Hindlimb muscle (tissue), 1 donor: ENCODE results near the gene LILRA6. TPM values are rescaled to one million over a fixed set of nuclear protein-coding genes. Genes with fewer than 3 reads are reported as not detected.
"Not testable (repeated sequence)": the region's sequence is repeated elsewhere in the genome, so short reads cannot be mapped to it uniquely, and the experiment has no call there.

Experiments
- DNase-seq: peaks from one replicate; pipeline ENCODE4 v3.0.0-alpha.2; 2013
- polyA plus RNA-seq: library from polyadenylated mRNA; unstranded; fragments of 120-200 nt; gene quantifications from one replicate; pipeline ENCODE4 v1.2.1, GENCODE V29; 2013; ENCODE audit not compliant: insufficient read length

The LILRA6 gene
- polyA plus RNA-seq: 2.0 TPM

- DNase-seq: not testable (repeated sequence)
These were observed at the start of gene LILRA6 for GRCh38 chr19:54242646-54243045. Gene LILRA6 (minus strand): TSS chr19:54242790.

- DNase-seq: not testable (repeated sequence)
These were observed 46.6 kb upstream of the LILRA6 start for GRCh38 chr19:54289160-54289559.

GRCh38 chr19:54287456-54287855, 44.9 kb upstream of the LILRA6 start:
- DNase-seq: no peak

- DNase-seq: not testable (repeated sequence)
These were observed 43.7 kb upstream of the LILRA6 start for GRCh38 chr19:54286283-54286682.

GRCh38 chr19:54285427-54286056, 43.0 kb upstream of the LILRA6 start:
- DNase-seq: not testable (repeated sequence)

DNA sequence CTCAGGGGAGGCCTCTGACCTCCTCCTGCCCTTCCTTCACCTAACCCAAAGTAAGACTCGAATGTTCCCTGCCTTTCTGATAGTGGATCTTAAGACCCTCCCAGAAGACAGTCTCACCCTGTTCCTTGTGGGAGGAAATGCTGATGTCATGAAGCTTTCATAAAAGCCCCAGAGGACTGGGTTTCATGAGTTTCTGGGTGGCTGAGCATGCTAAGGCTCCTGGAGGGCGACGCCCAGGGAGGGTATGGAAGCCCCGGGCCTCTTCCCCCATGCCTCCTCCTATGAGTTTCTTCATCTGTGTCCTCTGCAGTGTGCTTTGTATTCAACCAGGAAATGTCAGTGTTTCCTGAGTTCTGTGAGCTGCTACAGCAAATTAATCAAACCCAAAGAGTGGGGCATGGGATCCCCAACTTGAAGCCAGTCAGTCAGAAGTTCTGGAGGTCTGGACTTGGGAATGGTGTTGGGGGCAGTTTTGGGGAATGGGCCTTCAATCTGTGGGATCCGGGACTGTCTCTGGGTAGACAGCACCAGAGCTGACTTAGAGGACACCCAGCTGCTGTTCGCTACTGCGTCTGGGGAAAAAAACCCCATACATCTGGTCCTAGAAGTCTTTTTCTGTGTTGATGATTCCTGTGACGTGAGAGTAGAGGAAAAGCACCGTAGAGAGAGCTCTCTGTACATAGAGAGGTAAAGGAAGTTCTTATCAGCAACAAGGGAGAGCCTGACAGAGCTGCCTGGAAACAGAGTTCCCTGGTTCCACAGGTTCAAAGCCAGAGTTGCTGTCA, 40.3 kb upstream of the LILRA6 start:
- DNase-seq: no peak

DNA sequence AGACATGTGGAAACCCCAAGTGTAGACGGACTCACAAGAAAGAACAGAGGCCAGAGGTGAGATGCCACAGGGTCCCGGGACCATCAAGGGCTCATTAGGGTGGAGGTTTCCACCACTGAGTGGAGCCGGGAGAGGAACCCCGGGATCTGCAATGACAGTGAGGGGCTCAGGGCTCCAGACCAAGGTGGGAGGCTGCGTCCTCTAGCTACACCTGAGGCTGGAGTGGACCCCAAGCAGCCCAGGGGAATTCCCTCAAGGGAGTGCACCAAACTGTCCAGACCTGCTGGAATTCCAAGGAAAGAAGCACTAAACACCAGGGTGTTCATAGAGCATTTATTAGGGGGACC, 39.1 kb upstream of the LILRA6 start:
- DNase-seq: not testable (repeated sequence)

DNA sequence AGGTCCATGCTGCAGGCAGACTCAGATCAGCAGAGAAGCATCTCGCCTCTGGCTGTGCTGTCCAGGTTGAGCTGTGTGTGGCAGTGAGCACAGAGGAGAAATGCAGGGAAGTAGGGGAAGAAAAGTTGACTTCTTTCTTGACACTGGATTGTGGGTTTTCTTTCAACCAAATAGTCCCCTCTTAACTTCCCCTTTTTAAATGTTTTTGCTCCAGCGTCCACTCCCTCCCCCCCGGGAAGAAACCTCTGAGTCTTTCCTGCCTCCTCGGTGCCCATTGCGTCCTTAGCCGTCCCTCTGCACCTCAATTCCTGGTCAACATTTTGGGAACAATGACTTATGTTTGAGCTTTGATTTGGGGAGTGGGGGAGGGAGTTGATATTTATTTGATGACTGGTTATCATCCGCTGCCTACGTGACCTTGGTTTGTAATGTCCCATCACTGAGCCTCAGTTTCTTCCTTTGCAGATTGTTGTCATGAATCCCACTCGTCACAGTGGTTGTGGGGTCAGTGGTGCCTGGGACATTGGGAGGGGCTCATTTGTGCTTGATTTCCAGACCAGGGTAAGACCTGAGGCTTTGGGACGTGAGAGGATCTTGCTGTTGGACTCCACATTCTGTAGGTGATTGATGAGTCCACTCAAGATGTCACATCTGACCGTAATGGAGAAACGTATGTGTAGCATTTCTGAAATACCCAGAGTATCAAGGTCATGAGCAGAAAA, 38.6 kb upstream of the LILRA6 start, which contains the start of gene LILRB2:
TSS of gene LILRB2 (minus strand) at position 104 of the 722 bp plus-strand sequence. CDS start 614 bp downstream, outside the sequence.
- no peak for DNase-seq

- DNase-seq: not testable (repeated sequence)
These were observed 37.9 kb upstream of the LILRA6 start for GRCh38 chr19:54280441-54280840.

GRCh38 chr19:54280025-54280424, 37.4 kb upstream of the LILRA6 start:
- not testable (repeated sequence) for DNase-seq

- no peak for DNase-seq
These were observed 36.9 kb upstream of the LILRA6 start for GRCh38 chr19:54279406-54279962.

DNA sequence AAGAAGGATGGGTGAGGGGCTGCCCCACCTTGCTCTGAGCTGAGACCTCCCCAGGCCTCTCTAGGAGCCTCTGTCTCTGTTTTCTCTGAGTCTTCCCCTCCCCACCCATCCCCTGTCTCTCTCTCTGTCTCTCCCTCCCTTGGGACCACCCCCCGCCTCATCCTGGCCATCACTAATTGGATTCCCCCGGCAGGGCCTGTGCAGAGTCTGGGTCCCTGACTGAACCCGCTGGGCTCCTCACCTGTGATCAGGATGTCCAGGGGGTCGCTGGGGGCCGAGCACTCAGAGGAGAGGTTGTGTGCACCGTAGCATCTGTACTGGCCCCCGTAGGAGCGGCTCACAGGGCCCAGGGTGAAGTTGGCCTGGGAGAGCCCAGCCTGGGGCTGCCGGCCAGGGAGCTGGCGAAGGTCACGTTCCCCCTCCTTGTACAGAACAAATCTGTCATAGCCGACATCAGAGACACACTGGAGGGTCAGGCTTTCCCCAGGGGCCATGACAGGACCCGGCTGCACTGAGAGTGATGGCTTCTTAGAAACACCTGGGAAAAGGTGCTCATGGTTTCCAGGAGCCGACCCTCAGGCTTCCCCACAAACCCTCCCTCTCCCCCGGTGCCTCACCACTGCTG, 36.1 kb upstream of the LILRA6 start:
- not testable (repeated sequence) for DNase-seq

DNA sequence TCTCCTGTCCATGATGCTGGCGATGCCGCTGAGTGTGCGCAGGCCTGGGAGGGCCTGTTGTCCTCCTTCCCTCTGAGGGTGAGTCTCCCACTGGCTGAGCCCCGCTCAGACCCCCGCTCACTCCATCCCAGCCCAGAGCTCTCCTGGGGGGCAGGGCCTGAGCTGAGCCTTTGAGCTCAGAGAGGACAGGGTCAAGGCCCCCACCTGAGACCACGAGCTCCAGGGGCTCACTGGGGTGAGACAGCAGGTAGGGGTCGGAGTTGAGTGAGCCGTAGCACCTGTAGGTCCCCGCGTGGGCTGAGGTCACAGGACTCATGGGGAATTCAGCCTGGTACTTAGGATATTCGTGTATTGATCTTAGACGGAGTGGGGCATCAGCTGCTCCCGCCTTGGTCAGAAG, 35.5 kb upstream of the LILRA6 start:
- DNase-seq: not testable (repeated sequence)

- DNase-seq: not testable (repeated sequence)
These were observed 34.6 kb upstream of the LILRA6 start for GRCh38 chr19:54277111-54277615.

DNA sequence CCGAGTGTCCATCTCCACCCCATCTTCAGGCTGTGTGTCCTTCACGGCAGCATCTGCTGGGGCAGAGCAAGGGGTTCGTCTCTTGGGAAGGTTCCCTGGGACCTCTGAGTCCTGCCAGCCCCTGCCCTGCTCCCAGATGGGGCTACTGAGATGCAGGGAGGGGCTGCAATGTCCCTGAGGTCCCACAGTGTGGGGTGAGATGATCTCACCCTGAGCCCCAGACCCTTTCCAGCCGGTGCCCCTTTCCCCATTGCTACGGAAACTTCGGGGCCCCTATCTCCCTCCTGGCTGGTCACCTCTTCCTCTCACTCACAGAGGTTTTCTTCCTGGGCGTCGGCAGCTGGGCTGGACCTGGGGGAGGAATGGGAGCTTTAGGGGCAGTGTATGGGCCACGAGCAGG, 33.4 kb upstream of the LILRA6 start:
- DNase-seq: no peak

GRCh38 chr19:54274516-54274915, 31.9 kb upstream of the LILRA6 start:
- DNase-seq: not testable (repeated sequence)

GRCh38 chr19:54273821-54274220, 31.2 kb upstream of the LILRA6 start:
- DNase-seq: no peak

DNA sequence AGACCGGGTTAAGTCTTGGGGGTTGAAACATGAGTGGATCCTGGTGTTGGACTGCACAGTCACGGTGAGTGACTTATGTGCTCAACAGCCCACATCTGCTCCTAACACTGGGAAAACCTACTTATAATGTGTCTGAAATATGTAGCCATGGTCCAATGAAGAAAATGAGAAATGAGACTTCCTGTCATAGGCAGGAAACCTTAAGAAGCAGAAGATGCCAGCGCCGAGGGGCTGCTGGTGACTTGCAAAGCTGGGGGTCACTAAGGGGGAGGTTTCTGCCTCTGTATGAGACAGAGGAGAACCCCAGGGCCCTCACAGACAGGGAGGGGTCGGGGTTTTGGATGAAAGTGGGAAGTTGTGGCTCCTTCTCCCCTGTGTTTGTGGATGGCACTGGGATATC, 29.6 kb upstream of the LILRA6 start:
- not testable (repeated sequence) for DNase-seq

GRCh38 chr19:54271587-54271986, 29.0 kb upstream of the LILRA6 start:
- DNase-seq: not testable (repeated sequence)

- DNase-seq: no peak
These were observed 28.5 kb upstream of the LILRA6 start for GRCh38 chr19:54271106-54271505.

DNA sequence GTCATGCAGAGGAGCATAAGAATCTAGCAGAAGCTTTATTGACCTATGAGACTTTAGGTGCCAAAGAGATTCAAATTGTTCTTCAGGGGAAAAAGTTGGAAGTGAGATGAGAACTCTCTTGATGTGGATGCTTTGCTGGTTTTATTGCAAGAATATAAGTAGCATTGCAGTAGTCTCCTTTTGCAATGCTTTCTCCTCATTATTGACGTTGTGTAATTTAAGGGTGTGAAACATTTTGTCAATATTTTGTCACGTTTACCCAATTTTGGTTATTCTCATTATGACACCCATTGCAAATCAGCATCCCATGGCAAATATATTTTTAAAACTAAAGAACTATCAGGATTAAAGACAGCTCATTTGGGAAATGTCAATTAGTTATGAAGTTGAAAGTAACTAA, 26.3 kb upstream of the LILRA6 start:
- DNase-seq: no peak

GRCh38 chr19:54266133-54266532, 23.5 kb upstream of the LILRA6 start:
- peak; percentile 36 for DNase-seq
